HTERT RPE-1 (cell line): ENCODE results near the gene NFASC.

Source experiments
- in situ Hi-C: fragments of 300-500 bp; cut with MboI; formaldehyde crosslinking; loops from 4 replicates; pipeline ENCODE4 v1.14.3; 2020; ENCODE audit warnings: low sequenced_read_pairs

NFASC gene

GRCh38 chr1:205032508-205032907 lies 161.8 kb downstream of the NFASC start:
- in situ Hi-C loops = no loop called here

- in situ Hi-C loops = no loop called here
These were observed 166.9 kb downstream of the NFASC start for GRCh38 chr1:205037539-205037938.

GRCh38 chr1:205038132-205038786 lies 167.6 kb downstream of the NFASC start:
- in situ Hi-C loops = no loop called here

GRCh38 chr1:205041001-205041715 lies 170.5 kb downstream of the NFASC start:
- in situ Hi-C loops = no loop called here

- in situ Hi-C loops = no loop called here
These were observed 171.6 kb downstream of the NFASC start for GRCh38 chr1:205041998-205042910.

- in situ Hi-C loops = no loop called here
These were observed 172.5 kb downstream of the NFASC start, which contains the start of gene CNTN2 for GRCh38 chr1:205042911-205043806. TSS of gene CNTN2 (plus strand) at chr1:205043212. CDS start at chr1:205053186, 9,974 bp downstream.

- in situ Hi-C loops = no loop called here
These were observed 173.2 kb downstream of the NFASC start for GRCh38 chr1:205043866-205044265.

GRCh38 chr1:205044741-205045140 lies 174.1 kb downstream of the NFASC start:
- in situ Hi-C loops = no loop called here

- in situ Hi-C loops = no loop called here
These were observed 174.5 kb downstream of the NFASC start for GRCh38 chr1:205045146-205045545.

- in situ Hi-C loops = no loop called here
These were observed 176.2 kb downstream of the NFASC start for GRCh38 chr1:205046870-205047269.

- in situ Hi-C loops = no loop called here
These were observed 177.1 kb downstream of the NFASC start for GRCh38 chr1:205047764-205048231.

- in situ Hi-C loops = no loop called here
These were observed 177.7 kb downstream of the NFASC start for GRCh38 chr1:205048382-205048781.

- in situ Hi-C loops = no loop called here
These were observed 178.8 kb downstream of the NFASC start for GRCh38 chr1:205049479-205049878.

GRCh38 chr1:205052690-205053089 lies 182.0 kb downstream of the NFASC start:
- in situ Hi-C loops = no loop called here

- in situ Hi-C loops = no loop called here
These were observed 182.6 kb downstream of the NFASC start for GRCh38 chr1:205053296-205053695.

- in situ Hi-C loops = no loop called here
These were observed 183.4 kb downstream of the NFASC start for GRCh38 chr1:205054013-205054412.

GRCh38 chr1:205056188-205056611 lies 185.5 kb downstream of the NFASC start:
- in situ Hi-C loops = no loop called here

GRCh38 chr1:205056956-205057568 lies 186.4 kb downstream of the NFASC start:
- in situ Hi-C loops = no loop called here

GRCh38 chr1:205057808-205058575 lies 187.3 kb downstream of the NFASC start:
- in situ Hi-C loops = no loop called here
